Mesenchymal stem cell (in vitro differentiated cells and primary cell): ENCODE results near the gene TACR2.
"Not testable (repeated sequence)": the region's sequence is repeated elsewhere in the genome, so short reads cannot be mapped to it uniquely, and the experiment has no call there.

Experiments
- DNase-seq: peaks from one replicate; pipeline ENCODE4 v3.0.0-alpha.2; 2013
- H2AFZ ChIP-seq: one replicate; pipeline ENCODE4 v1.6.1; 2013; ENCODE audit warnings: low read depth, mild to moderate bottlenecking, control low read depth, inconsistent platforms, low read length, moderate library complexity
- H2AK5ac ChIP-seq: 2 replicates; pipeline ENCODE4 v1.6.1; 2013; ENCODE audit warnings: low read length, moderate library complexity, mild to moderate bottlenecking, inconsistent platforms; ENCODE audit not compliant: severe bottlenecking
- H2BK120ac ChIP-seq: one replicate; pipeline ENCODE4 v1.6.1; 2013; ENCODE audit warnings: low read depth, mild to moderate bottlenecking, inconsistent platforms, low read length, moderate library complexity
- H2BK12ac ChIP-seq, 2 experiments: one replicate each; pipeline ENCODE4 v1.6.1; 2013; ENCODE audit warnings: inconsistent platforms in 2 of 2, low read length in 2 of 2, mild to moderate bottlenecking in 2 of 2, moderate library complexity in 2 of 2, control low read depth in 1 of 2
- H2BK15ac ChIP-seq: one replicate; pipeline ENCODE4 v1.6.1; 2013; ENCODE audit warnings: mild to moderate bottlenecking, low read depth, inconsistent platforms; ENCODE audit not compliant: poor library complexity, severe bottlenecking
- H2BK5ac ChIP-seq: 2 replicates; pipeline ENCODE4 v1.6.1; 2013; ENCODE audit warnings: low read depth, mild to moderate bottlenecking, low read length, control low read depth, inconsistent platforms; ENCODE audit not compliant: poor library complexity, severe bottlenecking
- H3K14ac ChIP-seq, 2 experiments: one replicate each; pipeline ENCODE4 v1.6.1; 2013; ENCODE audit warnings: inconsistent platforms in 2 of 2, low read length in 2 of 2, control low read depth in 1 of 2, mild to moderate bottlenecking in 1 of 2, moderate library complexity in 1 of 2
- H3K18ac ChIP-seq, 2 experiments: one replicate each; pipeline ENCODE4 v1.6.1; 2013; ENCODE audit warnings: inconsistent platforms in 2 of 2, low read length in 2 of 2, control low read depth in 1 of 2, low read depth in 1 of 2, mild to moderate bottlenecking in 1 of 2
- H3K23ac ChIP-seq, 2 experiments: one replicate each; pipeline ENCODE4 v1.6.1; 2013; ENCODE audit warnings: inconsistent platforms in 2 of 2, low read length in 2 of 2, mild to moderate bottlenecking in 2 of 2, moderate library complexity in 2 of 2, control low read depth in 1 of 2
- H3K27ac ChIP-seq: 2 replicates; pipeline ENCODE4 v1.5.1; 2013; ENCODE audit warnings: mild to moderate bottlenecking, moderate library complexity, low read length, control low read depth, inconsistent platforms; ENCODE audit not compliant: poor library complexity, severe bottlenecking
- H3K27me3 ChIP-seq, 2 experiments: 2 replicates each; pipeline versions ENCODE4 v1.6.1 to v1.7.0; 2013; ENCODE audit warnings: low read length in 2 of 2, mild to moderate bottlenecking in 2 of 2, moderate library complexity in 2 of 2, control low read depth in 1 of 2, inconsistent platforms in 1 of 2; ENCODE audit not compliant: control insufficient read depth in 1 of 2, insufficient read depth in 1 of 2
- H3K36me3 ChIP-seq, 2 experiments: 2 replicates each; pipeline versions ENCODE4 v1.6.1 to v1.7.0; 2013; ENCODE audit warnings: low read length in 2 of 2, control low read depth in 1 of 2, inconsistent platforms in 1 of 2, low read depth in 1 of 2, mild to moderate bottlenecking in 1 of 2; ENCODE audit not compliant: insufficient read depth in 2 of 2, control insufficient read depth in 1 of 2
- H3K4ac ChIP-seq, 2 experiments: one replicate each; pipeline ENCODE4 v1.6.1; 2013; ENCODE audit warnings: inconsistent platforms in 2 of 2, low read length in 2 of 2, mild to moderate bottlenecking in 2 of 2, moderate library complexity in 2 of 2, control low read depth in 1 of 2, low read depth in 1 of 2
- H3K4me1 ChIP-seq: 2 replicates; pipeline ENCODE4 v1.6.1; 2013; ENCODE audit warnings: low read depth, low read length, control low read depth; ENCODE audit not compliant: control insufficient read depth, insufficient read depth
- H3K4me2 ChIP-seq: 2 replicates; pipeline ENCODE4 v1.6.1; 2013; ENCODE audit warnings: low read length, mild to moderate bottlenecking, inconsistent platforms; ENCODE audit not compliant: poor library complexity, severe bottlenecking
- H3K4me3 ChIP-seq, 2 experiments: 2 replicates each; pipeline versions ENCODE4 v1.5.1 to v1.7.0; 2013; ENCODE audit warnings: low read length in 2 of 2, mild to moderate bottlenecking in 2 of 2, control low read depth in 1 of 2, low read depth in 1 of 2; ENCODE audit not compliant: insufficient read depth in 1 of 2
- H3K79me1 ChIP-seq: replicated peaks from 2 replicates; pipeline ENCODE4 v1.6.1; 2013; ENCODE audit warnings: mild to moderate bottlenecking, control low read depth, low read length, inconsistent platforms; ENCODE audit not compliant: poor library complexity, severe bottlenecking
- H3K9ac ChIP-seq: 2 replicates; pipeline ENCODE4 v1.7.0; 2013; ENCODE audit warnings: mild to moderate bottlenecking, low read length, moderate library complexity
- H3K9me3 ChIP-seq: 2 replicates; pipeline ENCODE4 v1.7.0; 2013; ENCODE audit warnings: mild to moderate bottlenecking, low read length; ENCODE audit not compliant: control insufficient read depth
- H4K8ac ChIP-seq: one replicate; pipeline ENCODE4 v1.6.1; 2013; ENCODE audit warnings: inconsistent platforms, mild to moderate bottlenecking, low read length, moderate library complexity
- H4K91ac ChIP-seq: one replicate; pipeline ENCODE4 v1.6.1; 2013; ENCODE audit warnings: mild to moderate bottlenecking, low read length, inconsistent platforms
- WGBS: methylation state at CpG from one replicate; pipeline ENCODE4 v1.1.7; 2013; ENCODE audit warnings: mixed read lengths; 5-methylcytosine and 5-hydroxymethylcytosine counted together

Gene TACR2

GRCh38 chr10:69452676-69453415, 36.1 kb upstream of the TACR2 start:
- Histone ChIP-seq H3K4me2 (no peak overlapping the region), H3K4ac (no peak overlapping the region), H2BK12ac (no peak overlapping the region), H3K23ac (no peak overlapping the region), H2BK15ac (no peak overlapping the region), H2AFZ (no peak overlapping the region), H3K4me3 (no peak overlapping the region), H3K4me1 (peaks cover 11% of the 10 kb centered on the region), H3K79me1 (peaks cover 5% of the 10 kb centered on the region), H3K9me3 (no peaks in the 10 kb centered on the region), H2BK120ac (no peak overlapping the region), H2AK5ac (no peak overlapping the region), H3K14ac (no peak overlapping the region), H3K18ac (no peak overlapping the region), H3K27me3 (peaks cover 0 to 27% of the 10 kb centered on the region in 2 experiments), H3K9ac (no peak overlapping the region), H3K36me3 (no peaks in the 10 kb centered on the region), H3K27ac (no peak overlapping the region), H4K91ac (no peak overlapping the region), H2BK5ac (no peak overlapping the region), H4K8ac (no peak overlapping the region)
- 87% methylated on average over 4 of the region's 6 CpGs for WGBS
- DNase-seq: no peak

GRCh38 chr10:69451784-69452251, 35.1 kb upstream of the TACR2 start:
- WGBS: 12% methylated on average over 38 of the region's 38 CpGs

GRCh38 chr10:69451209-69451783, 34.6 kb upstream of the TACR2 start, which contains the start of gene TSPAN15:
TSS of gene TSPAN15 (plus strand) at chr10:69451465. CDS start at chr10:69451595, 130 bp downstream.
- Histone ChIP-seq H2BK120ac (no peak within 1 kb of the TSS), H4K8ac (peak within 1 kb of the TSS; percentile 42), H2BK5ac (no peak within 1 kb of the TSS), H3K18ac (peak within 1 kb of the TSS; percentile 60 to 80), H3K4me2 (peak within 1 kb of the TSS; percentile 99), H4K91ac (peak within 1 kb of the TSS; percentile 52), H3K79me1 (peaks cover 5% of the 10 kb centered on the region), H2BK12ac (peak within 1 kb of the TSS in 1 of 2 experiments; percentile 93), H3K4ac (peak within 1 kb of the TSS; percentile 60 to 91), H3K4me1 (peaks cover 11% of the 10 kb centered on the region), H2AFZ (peak within 1 kb of the TSS; percentile 98), H3K4me3 (peak within 1 kb of the TSS; percentile 66 to 74), H3K27ac (no peak within 1 kb of the TSS), H3K36me3 (no peaks in the 10 kb centered on the region), H2BK15ac (no peak within 1 kb of the TSS), H3K23ac (peak within 1 kb of the TSS; percentile 64 to 97), H2AK5ac (no peak within 1 kb of the TSS), H3K27me3 (peaks cover 0 to 27% of the 10 kb centered on the region in 2 experiments), H3K9ac (peak within 1 kb of the TSS; percentile 18), H3K14ac (peak within 1 kb of the TSS in 1 of 2 experiments; percentile 95), H3K9me3 (no peaks in the 10 kb centered on the region)
- peak; percentile 86 for DNase-seq
- 1% methylated on average over 36 of the region's 45 CpGs for WGBS

More at GRCh38 chr10:69451784-69452251, 35.1 kb upstream of the TACR2 start:
- Histone ChIP-seq H3K14ac (peak overlapping the region in 1 of 2 experiments; percentile 95), H3K9ac (peak overlapping the region; percentile 18), H2AK5ac (no peak overlapping the region), H3K4ac (peak overlapping the region; percentile 60 to 91), H2AFZ (peak overlapping the region; percentile 98), H2BK12ac (peak overlapping the region in 1 of 2 experiments; percentile 93), H3K36me3 (no peaks in the 10 kb centered on the region), H2BK5ac (no peak overlapping the region), H2BK15ac (no peak overlapping the region), H3K4me3 (peak overlapping the region; percentile 66 to 74), H3K79me1 (peaks cover 5% of the 10 kb centered on the region), H3K4me2 (peak overlapping the region; percentile 99), H2BK120ac (no peak overlapping the region), H3K27ac (no peak overlapping the region), H3K18ac (peak overlapping the region; percentile 60 to 80), H3K23ac (peak overlapping the region; percentile 64 to 97), H3K9me3 (no peaks in the 10 kb centered on the region), H3K27me3 (peaks cover 0 to 27% of the 10 kb centered on the region in 2 experiments), H3K4me1 (peaks cover 10% of the 10 kb centered on the region), H4K91ac (peak overlapping the region; percentile 52), H4K8ac (peak overlapping the region; percentile 42)
- DNase-seq: no peak

- H2BK5ac ChIP-seq, H3K27ac ChIP-seq, H3K4ac ChIP-seq, H4K8ac ChIP-seq, H4K91ac ChIP-seq, H3K23ac ChIP-seq, H2BK12ac ChIP-seq, H2AK5ac ChIP-seq, H3K9ac ChIP-seq, DNase-seq, H2BK15ac ChIP-seq, H3K9me3 ChIP-seq, H3K14ac ChIP-seq, H3K36me3 ChIP-seq, H2AFZ ChIP-seq, H2BK120ac ChIP-seq, H3K18ac ChIP-seq, H3K4me3 ChIP-seq, H3K79me1 ChIP-seq, H3K4me2 ChIP-seq: not testable (repeated sequence)
- Histone ChIP-seq H3K4me1 (peaks cover 12% of the 10 kb centered on the region), H3K27me3 (peaks cover 0 to 27% of the 10 kb centered on the region in 2 experiments)
- WGBS: 86% methylated on average over 16 of the region's 16 CpGs
Observed at GRCh38 chr10:69450395-69450794, 33.7 kb upstream of the TACR2 start.
